NB4 (cell line): ENCODE data around the gene JSRP1.

Source experiments
- CTCF ChIP-seq: IDR thresholded peaks from one replicate; pipeline ENCODE4 v1.5.1; 2012; ENCODE audit warnings: low read depth, low read length
- POLR2A ChIP-seq: IDR thresholded peaks from 2 replicates; pipeline ENCODE4 v1.6.1; 2011; ENCODE audit warnings: mild to moderate bottlenecking; ENCODE audit not compliant: insufficient read length; ENCODE audit errors: extremely low read depth

- no peak for TF ChIP-seq CTCF
- no peak for TF ChIP-seq POLR2A
These were observed 18.0 kb upstream of the JSRP1 start for GRCh38 chr19:2274185-2274711.
